Peyer's patch (tissue), 4 donors: ENCODE data around the gene ETV6.

Experiments
- CTCF ChIP-seq, 6 experiments: fragments of 450-650 bp in 4 of 6; fragments of 200-600 bp in 2 of 6; sonication (generic) in 1 of 6; IDR thresholded peaks; one replicate each; pipeline ENCODE4 v1.5.1; 2017 to 2019; ENCODE audit warnings: antibody characterized with exemption in 6 of 6, mild to moderate bottlenecking in 3 of 6, moderate library complexity in 1 of 6
- POLR2A ChIP-seq, 2 donors: fragments of 450-650 bp; IDR thresholded peaks; one replicate each; pipeline ENCODE4 v1.5.1; 2017; ENCODE audit warnings: antibody characterized with exemption in 2 of 2, mild to moderate bottlenecking in 2 of 2, moderate library complexity in 2 of 2

- TF ChIP-seq CTCF (IDR thresholded peaks at IDR 0.05) = no peak
- TF ChIP-seq POLR2A (IDR thresholded peaks at IDR 0.05) = no peak
Measured at GRCh38 chr12:11693601-11694000, 44.1 kb downstream of the ETV6 start.
